Measurements from ENCODE around the gene DPP3.
A peak's percentile ranks its signal among the peaks of the same experiment; 100 is the strongest.

DPP3 gene

DNA sequence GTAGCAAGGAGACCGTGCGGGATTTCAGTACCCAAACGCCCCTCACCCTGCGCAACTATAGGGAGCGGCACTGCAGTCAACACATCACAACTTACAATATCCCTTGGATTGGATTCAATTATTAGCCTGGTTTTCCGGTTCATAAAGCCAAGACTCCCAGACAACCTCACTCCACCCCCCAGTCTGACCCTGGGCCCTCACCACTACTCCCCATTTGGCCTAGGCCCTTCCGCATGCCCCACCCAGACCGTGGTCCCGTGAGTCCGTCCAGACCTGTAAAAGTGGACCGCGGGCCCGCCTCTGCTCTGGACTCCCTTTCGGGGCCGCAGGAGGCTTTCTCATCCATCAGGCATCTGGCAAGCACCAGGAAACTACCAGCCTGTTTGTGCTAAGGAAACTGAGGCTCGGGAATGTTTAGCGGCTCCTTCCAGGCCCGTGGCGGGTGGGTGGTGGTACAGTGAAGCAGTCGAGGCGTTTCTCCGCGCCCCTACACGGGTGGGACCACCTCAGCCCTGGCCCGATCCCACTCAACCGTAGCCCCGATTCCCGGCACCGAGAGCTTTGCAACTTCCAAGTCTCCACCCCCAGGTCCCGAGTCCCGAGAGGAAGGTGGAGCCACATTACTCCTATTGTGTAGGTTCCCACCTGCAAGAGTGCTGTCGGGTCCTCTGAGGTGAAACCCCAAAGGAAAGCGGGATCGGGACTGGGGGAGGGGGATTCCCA lies 679 bp upstream of the DPP3 start:
- peak; percentile 58 for DNase-seq (ENCODE audit: low read depth, low spot score)

GRCh38 chr11:66484806-66485380 lies 4.7 kb downstream of the DPP3 start:
- DNase-seq (ENCODE audit: low read depth, low spot score), result no peak

DNA sequence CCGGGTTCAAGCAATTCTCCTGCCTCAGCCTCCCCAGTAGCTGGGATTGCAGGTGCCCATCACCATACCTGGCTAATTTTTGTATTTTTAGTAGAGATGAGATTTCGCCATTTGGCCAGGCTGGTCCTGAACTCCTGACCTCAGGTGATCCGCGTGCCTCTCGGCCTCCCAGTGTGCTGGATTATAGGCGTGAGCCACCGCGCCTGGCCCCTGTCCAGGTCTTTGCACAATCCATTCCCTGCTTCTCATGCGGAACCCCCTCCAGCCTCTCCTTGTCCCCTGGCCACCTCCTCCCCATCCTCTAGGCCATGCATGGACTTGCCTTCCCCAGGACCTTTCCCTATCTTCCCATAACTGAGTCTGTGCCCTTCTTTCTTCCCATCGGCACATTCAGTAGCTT lies 8.7 kb downstream of the DPP3 start:
- DNase-seq (ENCODE audit: low read depth, low spot score), result no peak

DNA sequence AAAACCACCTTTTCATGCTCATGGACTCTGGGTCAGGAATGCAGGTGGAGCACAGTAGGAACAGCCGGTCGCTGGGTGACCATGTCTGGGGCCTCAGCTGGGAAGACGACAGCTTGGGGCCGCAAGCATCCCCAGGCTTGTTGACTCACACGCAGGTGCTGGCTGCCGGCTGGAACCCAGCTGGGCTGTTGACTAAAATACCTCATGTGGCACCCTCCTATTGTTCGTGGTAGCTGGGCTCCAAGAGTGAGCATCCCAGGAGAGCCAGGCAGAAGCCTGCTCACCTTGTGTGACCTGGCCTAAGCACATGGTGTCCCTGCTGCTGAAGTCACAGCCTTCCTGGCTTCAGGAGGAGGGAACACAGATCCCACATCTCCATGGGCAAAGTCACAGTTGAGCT lies 9.4 kb downstream of the DPP3 start:
- DNase-seq (ENCODE audit: low read depth, low spot score), result no peak

GRCh38 chr11:66491315-66491935 lies 11.2 kb downstream of the DPP3 start:
- no peak for DNase-seq (ENCODE audit: low read depth, low spot score)

GRCh38 chr11:66492161-66492865 lies 12.1 kb downstream of the DPP3 start:
- peak; percentile 77 for DNase-seq (ENCODE audit: low read depth, low spot score)

- DNase-seq (ENCODE audit: low read depth, low spot score), result no peak
These were observed 12.9 kb downstream of the DPP3 start for GRCh38 chr11:66493130-66493529.

GRCh38 chr11:66494458-66494857 lies 14.2 kb downstream of the DPP3 start:
- DNase-seq (ENCODE audit: low read depth, low spot score), result no peak

- no peak for DNase-seq (ENCODE audit: low read depth, low spot score)
These were observed 14.7 kb downstream of the DPP3 start for GRCh38 chr11:66494935-66495334.

DNA sequence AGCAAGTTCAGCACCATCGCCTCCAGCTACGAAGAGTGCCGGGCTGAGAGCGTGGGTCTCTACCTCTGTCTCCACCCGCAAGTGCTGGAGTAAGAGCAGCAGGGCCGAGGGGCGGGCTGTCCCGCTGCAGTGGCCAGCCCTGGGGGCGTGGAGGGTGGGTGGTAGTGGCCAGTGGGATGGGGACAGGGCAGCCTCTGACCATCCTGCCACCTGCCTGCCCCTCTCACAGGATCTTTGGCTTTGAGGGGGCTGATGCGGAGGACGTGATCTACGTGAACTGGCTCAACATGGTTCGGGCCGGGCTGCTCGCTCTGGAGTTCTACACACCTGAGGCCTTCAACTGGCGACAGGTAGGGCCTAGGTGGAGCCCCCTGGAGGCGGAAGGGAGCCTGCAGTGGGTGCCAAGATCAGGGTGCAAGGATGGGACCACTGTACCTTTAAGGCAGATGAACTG lies 15.2 kb downstream of the DPP3 start:
- DNase-seq (ENCODE audit: low read depth, low spot score), result no peak

DNA sequence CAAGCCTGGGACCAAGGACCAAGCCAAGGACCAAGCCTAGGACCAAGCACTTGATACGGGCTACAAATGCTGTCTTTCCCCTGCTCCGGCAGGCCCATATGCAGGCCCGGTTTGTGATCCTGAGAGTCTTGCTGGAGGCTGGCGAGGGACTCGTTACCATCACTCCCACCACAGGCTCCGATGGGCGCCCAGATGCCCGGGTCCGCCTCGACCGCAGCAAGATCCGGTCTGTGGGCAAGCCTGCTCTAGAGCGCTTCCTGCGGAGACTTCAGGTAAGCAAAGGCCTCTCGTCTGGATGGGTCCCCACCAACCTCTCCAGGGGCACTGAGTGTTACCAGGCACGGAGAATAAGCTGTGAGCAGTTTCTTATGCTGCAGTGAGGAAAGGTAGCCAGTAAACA lies 17.0 kb downstream of the DPP3 start:
- DNase-seq (ENCODE audit: low read depth, low spot score), result no peak

DNA sequence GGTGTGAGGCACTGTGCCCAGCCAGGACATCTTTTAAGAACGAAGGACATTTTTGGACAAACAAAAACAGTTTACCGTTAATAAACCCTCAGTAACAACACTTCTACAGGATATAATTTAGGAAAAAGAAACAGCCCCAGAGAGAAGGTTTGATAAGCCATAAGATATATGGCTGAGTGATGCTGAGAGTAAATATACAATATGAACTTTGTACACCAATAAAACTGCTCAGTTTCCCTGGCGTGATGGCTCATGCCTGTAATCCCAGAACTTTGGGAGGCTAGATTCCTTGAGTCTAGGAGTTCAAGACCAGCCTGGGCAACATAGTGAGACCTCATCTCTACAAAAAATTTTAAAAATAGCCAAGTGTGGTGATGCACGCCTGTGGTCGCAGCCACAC lies 18.3 kb downstream of the DPP3 start:
- no peak for DNase-seq (ENCODE audit: low read depth, low spot score)

GRCh38 chr11:66505276-66505816 lies 25.1 kb downstream of the DPP3 start:
- no peak for DNase-seq (ENCODE audit: low read depth, low spot score)

DNA sequence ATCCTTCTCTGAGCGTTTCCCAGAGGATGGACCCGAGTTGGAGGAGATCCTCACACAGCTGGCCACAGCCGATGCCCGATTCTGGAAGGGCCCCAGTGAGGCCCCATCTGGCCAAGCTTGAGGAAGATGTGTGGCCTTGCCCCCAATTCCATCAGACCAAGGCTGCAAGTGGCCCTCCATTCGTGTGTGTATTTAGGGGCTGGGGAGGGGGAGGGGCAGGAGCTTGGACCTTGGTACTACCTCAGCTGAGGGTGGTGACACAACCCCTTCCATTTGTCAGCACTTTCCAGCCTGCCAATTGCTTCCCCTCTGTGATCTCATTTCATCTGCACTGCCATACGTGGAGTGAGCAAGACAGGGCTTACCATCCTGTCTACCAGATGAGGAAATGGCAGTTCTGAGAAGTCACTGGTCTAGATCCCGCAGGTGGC lies 28.9 kb downstream of the DPP3 start:
- no peak for DNase-seq (ENCODE audit: low read depth, low spot score)

DNA sequence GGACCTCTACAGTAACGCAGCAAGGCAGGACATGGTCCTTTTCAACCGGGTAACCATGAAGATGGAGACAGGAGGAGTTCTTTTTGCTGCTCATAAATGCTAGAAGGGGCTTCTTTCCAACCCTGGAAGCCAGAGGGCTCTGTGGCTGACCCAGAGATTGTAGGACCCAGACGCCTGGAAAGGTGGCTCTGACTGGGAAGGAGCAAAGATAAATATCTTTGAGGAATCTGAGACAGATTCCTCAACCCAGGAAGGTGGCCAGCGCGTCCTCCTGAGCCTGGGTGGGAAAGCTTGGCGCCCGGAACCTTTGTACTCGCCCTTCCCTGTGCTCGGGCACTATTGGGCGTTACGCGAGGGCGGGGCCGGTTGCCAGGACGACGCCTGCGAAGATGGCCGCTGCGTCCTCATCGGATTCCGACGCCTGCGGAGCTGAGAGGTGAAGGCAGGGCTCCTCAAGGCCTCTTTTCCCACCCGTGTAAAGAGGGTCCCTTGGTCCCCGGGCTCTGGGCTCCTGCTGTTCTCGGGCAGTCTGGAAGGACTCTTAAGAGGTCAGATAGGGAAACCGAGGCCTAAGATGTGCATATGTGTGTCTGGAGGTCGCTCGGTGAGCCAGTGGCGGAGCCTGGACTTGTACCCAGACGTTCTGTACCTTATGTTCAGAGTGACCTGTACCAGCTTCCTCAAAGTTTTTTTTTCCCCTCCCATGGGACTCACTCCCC lies 30.2 kb downstream of the DPP3 start, which contains the start of gene BBS1:
Gene BBS1 (plus strand): TSS at position 365 of the 719 bp plus-strand sequence. CDS start 25 bp downstream, at position 390.
- peak; percentile 93 for DNase-seq (ENCODE audit: low read depth, low spot score)

DNA sequence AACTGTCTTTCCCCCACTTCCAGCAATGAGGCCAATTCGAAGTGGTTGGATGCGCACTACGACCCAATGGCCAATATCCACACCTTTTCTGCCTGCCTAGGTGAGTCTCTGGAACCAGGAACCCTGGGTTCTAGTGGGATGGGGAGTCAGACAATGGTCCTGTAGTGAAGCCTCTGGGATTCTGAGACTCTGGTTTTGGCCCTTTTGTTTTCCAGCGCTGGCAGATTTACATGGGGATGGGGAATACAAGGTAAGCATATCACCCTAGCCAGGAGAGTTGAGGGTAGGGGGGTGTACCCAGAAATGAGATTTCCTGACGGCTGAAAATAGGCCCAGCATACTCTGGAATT lies 30.7 kb downstream of the DPP3 start:
- no peak for DNase-seq (ENCODE audit: low read depth, low spot score)

DNA sequence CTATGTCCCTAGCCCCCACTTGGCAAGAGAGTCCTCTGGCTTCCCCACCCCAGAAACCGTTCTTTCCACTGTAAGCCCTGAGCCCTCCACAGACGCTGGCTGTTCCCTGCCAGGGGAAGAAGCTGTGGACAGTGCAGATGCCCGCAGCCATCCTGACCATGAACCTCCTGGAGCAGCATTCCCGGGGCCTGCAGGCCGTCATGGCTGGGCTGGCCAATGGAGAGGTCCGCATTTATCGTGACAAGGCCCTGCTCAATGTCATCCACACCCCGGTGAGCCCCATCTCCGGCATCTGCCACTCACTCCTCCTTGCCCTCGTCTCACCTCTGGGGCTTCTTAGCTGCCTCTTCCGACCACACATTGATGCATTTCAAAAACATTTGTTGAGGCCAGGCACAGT lies 43.4 kb downstream of the DPP3 start:
- no peak for DNase-seq (ENCODE audit: low read depth, low spot score)

DNA sequence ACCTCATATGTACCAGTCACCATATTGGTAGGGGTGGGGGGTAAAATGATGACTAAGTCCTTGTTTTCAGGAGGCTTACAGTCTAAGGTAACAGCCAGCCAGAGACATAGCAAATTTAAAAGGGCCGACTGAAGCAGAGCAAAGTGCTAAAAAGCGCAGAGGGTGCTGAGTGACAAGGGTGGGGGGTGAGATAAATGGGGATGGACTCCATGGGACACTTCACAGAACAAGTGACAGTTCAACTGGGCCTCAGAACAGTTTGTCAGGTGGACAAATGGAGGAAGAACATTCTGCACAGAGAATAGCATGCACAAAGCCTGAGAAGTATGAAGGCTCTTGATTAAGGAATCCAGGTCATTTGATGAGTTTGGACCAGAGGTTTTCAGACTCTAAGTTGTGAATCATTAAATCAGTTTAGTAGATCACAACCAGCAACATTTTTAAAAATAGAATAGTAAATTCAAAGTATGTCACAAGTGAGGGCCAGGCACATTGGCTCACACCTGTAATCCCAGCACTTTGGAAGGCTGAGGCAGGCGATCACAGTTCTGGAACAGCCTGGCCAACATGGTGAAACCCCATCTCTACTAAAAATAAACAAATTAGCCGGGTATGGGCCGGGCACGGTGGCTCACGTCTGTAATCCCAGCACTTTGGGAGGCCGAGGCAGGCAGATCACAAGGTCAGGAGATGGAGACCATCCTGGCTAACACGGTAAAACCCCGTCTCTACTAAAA lies 44.2 kb downstream of the DPP3 start:
- no peak for DNase-seq (ENCODE audit: low read depth, low spot score)

DNA sequence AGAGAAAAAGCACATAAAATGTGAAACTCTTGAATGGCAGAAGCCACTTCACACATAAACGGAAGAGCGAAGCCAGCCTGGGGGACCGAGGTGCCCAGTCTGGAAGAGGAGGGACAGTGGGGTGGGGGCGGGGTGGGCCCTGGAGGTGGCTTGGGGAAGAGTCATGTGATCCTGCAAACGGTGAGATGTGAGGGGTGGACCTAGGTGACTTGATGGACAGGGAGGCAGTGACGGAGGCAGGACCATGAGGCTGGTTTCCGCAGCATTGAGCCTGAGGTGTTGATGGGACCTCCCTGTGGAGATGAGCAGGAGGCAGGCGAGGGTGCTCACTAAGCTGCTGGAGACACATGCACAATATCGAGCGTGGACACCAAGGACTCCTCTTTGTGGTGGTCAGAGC lies 48.8 kb downstream of the DPP3 start:
- DNase-seq (ENCODE audit: low read depth, low spot score), result no peak

DNA sequence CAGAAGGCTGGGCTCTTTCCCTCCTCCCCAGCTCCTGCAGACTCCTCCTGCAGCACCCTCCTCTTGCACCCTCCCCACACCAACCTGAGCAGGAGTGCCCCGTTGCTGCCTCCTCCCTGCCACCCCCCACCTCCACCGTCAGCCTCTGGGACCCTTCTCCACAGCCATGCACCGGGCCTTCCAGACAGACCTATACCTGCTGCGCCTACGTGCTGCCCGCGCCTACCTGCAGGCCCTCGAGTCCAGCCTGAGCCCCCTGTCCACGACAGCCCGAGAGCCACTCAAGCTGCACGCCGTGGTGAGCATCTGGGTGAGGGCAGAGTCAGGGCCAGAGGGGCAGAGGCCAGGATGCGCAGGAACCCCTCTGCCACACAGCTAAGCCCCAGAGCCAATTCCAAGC lies 49.4 kb downstream of the DPP3 start:
- DNase-seq (ENCODE audit: low read depth, low spot score), result no peak
